Glomerular endothelial cell (primary cell): ENCODE measurements around the gene BCL7C. TPM values are rescaled to one million over a fixed set of nuclear protein-coding genes. Genes with fewer than 3 reads are reported as not detected.

Source experiments
- DNase-seq: peaks from one replicate; pipeline ENCODE4 v3.0.0-alpha.2; 2011; ENCODE audit warnings: low read depth, low spot score; ENCODE audit errors: extremely low read depth
- total RNA-seq: library from RNA; depleted of rRNA; stranded (reverse); fragments of >200 nt; gene quantifications from 2 replicates; pipeline ENCODE4 v1.2.3, GENCODE V29; 2015

BCL7C gene
- total RNA-seq, 1 donor from 2014 or later, result 44.5 TPM

GRCh38 chr16:30922960-30923535 is 29.2 kb upstream of the BCL7C start:
- DNase-seq, result peak; percentile 96

DNA sequence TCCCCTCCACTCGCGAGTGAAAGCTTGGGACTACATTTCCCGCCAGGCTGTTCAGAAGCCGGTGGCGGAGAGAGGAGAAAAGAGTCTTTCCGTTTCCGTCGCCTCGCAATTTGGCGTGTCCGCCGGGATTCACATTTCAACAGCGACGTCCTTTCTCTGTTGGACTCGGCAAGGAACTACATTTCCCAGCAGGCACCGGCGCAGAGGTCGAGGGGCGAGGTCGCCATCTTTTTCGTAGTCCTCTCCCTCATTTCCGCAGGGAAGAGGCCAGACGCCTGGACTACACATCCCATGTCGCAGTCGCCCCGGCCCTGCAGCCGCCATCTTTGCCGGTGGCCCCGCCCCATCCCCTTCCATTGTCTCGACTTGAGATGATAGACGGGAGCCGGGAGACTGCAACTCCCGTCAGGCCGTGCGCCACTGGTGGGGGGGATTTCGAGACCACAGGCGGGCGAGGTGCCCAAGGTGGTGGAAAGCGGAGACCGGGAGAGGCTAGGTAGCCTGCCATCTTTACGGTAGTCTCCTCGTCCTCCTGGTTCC is 28.6 kb upstream of the BCL7C start:
- peak; percentile 94 for DNase-seq

- DNase-seq, result peak; percentile 64
Measured at GRCh38 chr16:30921748-30922419, 28.0 kb upstream of the BCL7C start.

GRCh38 chr16:30921459-30921747 is 27.5 kb upstream of the BCL7C start:
- DNase-seq, result no peak

DNA sequence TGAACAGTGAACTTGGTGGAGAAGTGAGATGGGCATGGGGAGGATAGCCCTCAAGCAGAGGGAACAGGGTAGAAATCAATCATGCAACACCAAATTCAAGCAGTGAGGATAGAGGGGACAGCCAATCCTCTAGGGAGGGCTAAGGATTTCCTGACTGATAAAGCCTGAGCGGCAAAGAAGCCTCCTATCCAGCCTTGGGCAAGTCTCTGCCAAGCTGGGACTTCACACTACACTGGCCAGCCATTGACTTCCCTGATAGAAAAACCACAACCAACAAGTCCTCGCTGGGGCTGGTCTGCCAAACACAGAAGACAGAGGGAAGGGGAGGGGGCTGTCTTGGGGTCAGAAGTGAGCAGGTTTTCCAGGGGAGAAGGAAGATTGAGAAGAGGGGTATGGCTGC is 27.0 kb upstream of the BCL7C start:
- no peak for DNase-seq

GRCh38 chr16:30918614-30919013 is 24.7 kb upstream of the BCL7C start:
- DNase-seq, result no peak

- DNase-seq, result no peak
Measured at GRCh38 chr16:30914830-30915229, 21.0 kb upstream of the BCL7C start.

- no peak for DNase-seq
Measured at GRCh38 chr16:30912794-30913412, 19.0 kb upstream of the BCL7C start.

GRCh38 chr16:30910427-30911029 is 16.7 kb upstream of the BCL7C start:
- no peak for DNase-seq

- DNase-seq, result no peak
Measured at GRCh38 chr16:30907064-30907463, 13.2 kb upstream of the BCL7C start.

- DNase-seq, result no peak
Measured at GRCh38 chr16:30904114-30904780, 10.4 kb upstream of the BCL7C start.

DNA sequence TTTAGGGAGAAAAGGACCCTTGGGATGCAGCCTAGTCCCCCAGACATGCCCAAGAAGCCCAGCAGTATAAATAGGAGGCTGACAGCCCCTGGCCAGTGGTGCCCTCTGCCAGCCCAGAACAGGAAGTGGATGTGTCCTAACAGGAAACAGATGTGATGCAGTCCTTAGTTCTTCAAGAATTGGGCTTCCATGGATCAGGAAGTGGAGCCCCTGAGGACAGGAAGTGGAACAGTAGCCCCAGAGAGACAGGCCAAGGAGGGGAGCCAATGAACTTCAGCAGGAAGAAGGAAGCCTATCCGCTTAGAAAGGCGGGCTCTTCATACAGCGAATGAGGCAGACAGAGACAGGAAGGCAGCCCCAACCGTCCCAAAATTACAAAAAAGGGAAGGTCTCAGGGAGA is 9.7 kb upstream of the BCL7C start:
- DNase-seq, result peak; percentile 37

GRCh38 chr16:30903002-30903401 is 9.1 kb upstream of the BCL7C start:
- no peak for DNase-seq

- no peak for DNase-seq
Measured at GRCh38 chr16:30902029-30902972, 8.4 kb upstream of the BCL7C start.

DNA sequence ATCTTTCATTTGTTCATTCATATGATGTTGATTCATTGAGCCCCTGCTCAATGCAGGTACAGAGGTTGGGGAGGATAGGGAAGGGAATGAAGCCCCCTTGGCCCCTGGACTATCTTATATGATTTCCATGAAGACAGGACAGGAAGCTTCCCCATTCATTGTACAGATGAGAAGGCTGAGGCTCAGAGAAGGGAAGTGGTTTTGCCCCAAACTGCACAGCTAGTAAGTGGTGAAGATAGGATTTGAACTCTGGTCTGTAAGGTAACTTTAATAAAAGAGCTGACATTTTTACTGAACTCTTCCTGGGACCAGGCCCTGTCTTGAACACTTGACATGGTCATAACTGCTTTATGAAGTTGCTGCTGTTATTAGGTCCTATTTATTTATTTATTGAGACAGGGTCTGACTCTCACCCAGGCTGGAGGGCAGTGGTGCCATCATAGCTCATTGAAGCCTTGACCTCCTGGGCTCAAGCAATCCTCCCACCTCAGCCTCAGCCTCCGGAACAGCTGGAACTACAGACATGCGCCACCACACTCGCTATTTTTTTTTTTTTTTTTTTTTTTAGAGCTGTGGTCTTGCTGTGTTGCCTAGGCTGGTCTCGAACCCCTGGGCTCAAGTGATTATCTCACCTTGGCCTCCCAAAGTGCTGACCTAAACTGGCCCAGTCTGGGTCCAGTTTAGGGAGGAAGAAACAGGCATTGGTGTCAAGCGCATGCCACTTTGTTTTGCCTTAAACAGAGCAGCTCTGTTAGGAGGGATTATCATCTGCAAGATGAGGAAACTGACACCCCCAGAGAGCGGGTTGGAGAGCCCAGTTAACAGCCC is 7.5 kb upstream of the BCL7C start:
- DNase-seq, result no peak

- no peak for DNase-seq
Measured at GRCh38 chr16:30900588-30900987, 6.7 kb upstream of the BCL7C start.

DNA sequence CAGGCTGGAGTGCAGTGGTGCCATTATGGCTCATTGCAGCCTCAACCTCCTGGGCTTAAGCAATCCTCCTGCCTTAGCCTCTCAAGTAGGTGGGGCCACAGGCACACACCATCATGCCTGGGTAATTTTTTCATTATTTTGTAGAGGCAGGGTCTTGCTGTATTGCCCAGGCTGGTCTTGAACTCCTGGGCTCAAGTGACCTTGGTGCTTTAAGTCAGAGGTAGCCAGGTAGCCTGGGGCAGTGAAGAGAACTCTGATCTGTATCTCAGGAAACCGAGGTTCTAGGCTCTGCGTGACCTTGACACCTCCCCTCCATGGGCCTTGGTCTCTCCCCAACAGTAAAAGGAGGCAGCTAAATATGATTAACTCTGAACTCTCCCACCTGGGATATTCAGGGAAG is 5.9 kb upstream of the BCL7C start:
- DNase-seq, result no peak

GRCh38 chr16:30896889-30897733 is 3.2 kb upstream of the BCL7C start:
- DNase-seq, result no peak
